ENCODE measurements around the gene SNX6.

- TF ChIP-seq CTCF (IDR thresholded peaks at IDR 0.05; ENCODE audit: low read depth, low read length, poor library complexity, severe bottlenecking) (no peak), EZH2phosphoT487 (IDR thresholded peaks at IDR 0.05; ENCODE audit: borderline replicate concordance, low read length) (no peak)
These were observed 91.0 kb downstream of the SNX6 start for GRCh38 chr14:34538871-34539406.

Data from DOHH2 (cell line).